HepG2 (cell line): ENCODE results near the gene COL26A1. TPM values are rescaled to one million over a fixed set of nuclear protein-coding genes. Genes with fewer than 3 reads are reported as not detected.
A peak's percentile ranks its signal among the peaks of the same experiment; 100 is the strongest.

Experiments
- ATM ChIP-seq: fragments of 450-650 bp; IDR thresholded peaks from 2 replicates; pipeline ENCODE4 v1.7.1; 2017; ENCODE audit warnings: mild to moderate bottlenecking, borderline replicate concordance
- HMGXB4 ChIP-seq, 2 experiments: sonication (generic) in 1 of 2; formaldehyde crosslinking in 1 of 2; IDR thresholded peaks; 2 replicates each; pipeline versions ENCODE4 v1.4.0 to v1.6.1; 2018 to 2020; ENCODE audit warnings: missing genetic modification reagents in 2 of 2, borderline replicate concordance in 1 of 2, low read depth in 1 of 2, mild to moderate bottlenecking in 1 of 2, missing biosample characterization in 1 of 2
- JARID2 ChIP-seq: sonication (generic); formaldehyde crosslinking; IDR thresholded peaks from 2 replicates; pipeline ENCODE4 v1.8.1; 2023; ENCODE audit warnings: missing genetic modification reagents, inconsistent platforms; ENCODE audit not compliant: insufficient replicate concordance
- NFAT5 ChIP-seq: sonication (generic); formaldehyde crosslinking; IDR thresholded peaks from 2 replicates; pipeline ENCODE4 v1.4.0; 2020; ENCODE audit warnings: missing genetic modification reagents
- NR0B2 ChIP-seq: sonication (generic); formaldehyde crosslinking; IDR thresholded peaks from 2 replicates; pipeline ENCODE4 v1.4.0; 2020; ENCODE audit warnings: mild to moderate bottlenecking, missing genetic modification reagents
- TRIM24 ChIP-seq: sonication (generic); formaldehyde crosslinking; IDR thresholded peaks from 2 replicates; pipeline ENCODE4 v1.8.0; 2022; ENCODE audit warnings: mild to moderate bottlenecking, missing genetic modification reagents
- ZNF180 ChIP-seq: sonication (generic); formaldehyde crosslinking; IDR thresholded peaks from 2 replicates; pipeline ENCODE4 v1.4.0; 2020; ENCODE audit warnings: low read depth, missing genetic modification reagents, borderline replicate concordance
- ZNF280D ChIP-seq: sonication (generic); formaldehyde crosslinking; IDR thresholded peaks from 2 replicates; pipeline ENCODE4 v1.5.1; 2020; ENCODE audit warnings: mild to moderate bottlenecking, missing genetic modification reagents
- ZNF333 ChIP-seq: sonication (generic); formaldehyde crosslinking; IDR thresholded peaks from 2 replicates; pipeline ENCODE4 v1.4.0; 2020; ENCODE audit warnings: mild to moderate bottlenecking, missing genetic modification reagents, borderline replicate concordance
- ZNF343 ChIP-seq: sonication (generic); formaldehyde crosslinking; IDR thresholded peaks from 2 replicates; pipeline ENCODE4 v1.4.0; 2020; ENCODE audit warnings: mild to moderate bottlenecking, missing genetic modification reagents
- ZNF468 ChIP-seq: sonication (generic); formaldehyde crosslinking; IDR thresholded peaks from 2 replicates; pipeline ENCODE4 v1.8.0; 2022; ENCODE audit warnings: mild to moderate bottlenecking, moderate library complexity, missing genetic modification reagents
- ZNF619 ChIP-seq: sonication (generic); formaldehyde crosslinking; IDR thresholded peaks from 2 replicates; pipeline ENCODE4 v1.4.0; 2020; ENCODE audit warnings: mild to moderate bottlenecking, missing genetic modification reagents
- ZNF691 ChIP-seq: sonication (generic); formaldehyde crosslinking; IDR thresholded peaks from 2 replicates; pipeline ENCODE4 v1.4.0; 2020; ENCODE audit warnings: missing genetic modification reagents, low read depth, mild to moderate bottlenecking, borderline replicate concordance
- ZXDC ChIP-seq: sonication (generic); formaldehyde crosslinking; IDR thresholded peaks from 2 replicates; pipeline ENCODE4 v1.5.0; 2020; ENCODE audit warnings: mild to moderate bottlenecking, missing genetic modification reagents
- polyA plus RNA-seq, 8 experiments: library from polyadenylated mRNA; depleted of rRNA in 3 of 8; stranded (reverse) in 7 of 8; unstranded in 1 of 8; fragments of >200 nt; fragmentation: Illumina TruSeq in 4 of 8; extraction: Trizol in 4 of 8; gene quantifications; 2 replicates each; pipeline versions ENCODE4 v1.2.1 to v1.2.3, GENCODE V29; 2011 to 2016; ENCODE audit warnings: low read depth in 4 of 8, missing spikeins in 1 of 8, mixed read lengths in 1 of 8; ENCODE audit not compliant: insufficient read depth in 1 of 8
- total RNA-seq, 5 experiments: library from RNA; depleted of rRNA; stranded (reverse); fragments of >200 nt; fragmentation: Illumina TruSeq; extraction: Trizol; gene quantifications; 2 replicates each; pipeline ENCODE4 v1.2.3, GENCODE V29; 2016; ENCODE audit warnings: low read depth in 1 of 5

COL26A1 gene
- total and polyA plus RNA-seq, 2 of the 13 experiments (the other 11 are each of a cell fraction or from before 2014, with no cell fraction given), result 7.8 to 9.2 TPM

- TF ChIP-seq ZNF619 (CRISPR knock-in tag) (peak; percentile 69; the same call in 1 of the 2 replicates), JARID2 (no peak), ZXDC (no peak), ZNF691 (peak; percentile 73; the same call in 1 of the 2 replicates), ZNF280D (no peak), NFAT5 (no peak), HMGXB4 (CRISPR knock-in tag; IDR thresholded peaks at IDR 0.05; ENCODE audit: borderline replicate concordance in 1 of 2, low read depth in 1 of 2) (peak in 1 of 2 experiments; percentile 57; a peak in 1 of 4 replicates), ZNF180 (CRISPR knock-in tag) (no peak), ATM (no peak), NR0B2 (CRISPR knock-in tag) (no peak), ZNF468 (CRISPR knock-in tag) (no peak), TRIM24 (CRISPR knock-in tag) (no peak), ZNF333 (CRISPR knock-in tag) (no peak), ZNF343 (CRISPR knock-in tag) (no peak)
These were observed 28.2 kb downstream of the COL26A1 start (continued) for GRCh38 chr7:101390901-101391301.
